ENCODE measurements around the gene ZNHIT1. TPM values are rescaled to one million over a fixed set of nuclear protein-coding genes. Genes with fewer than 3 reads are reported as not detected.
"Not testable (repeated sequence)": the region's sequence is repeated elsewhere in the genome, so short reads cannot be mapped to it uniquely, and the experiment has no call there.

The ZNHIT1 gene
- total RNA-seq, 1 experiment from 2014 or later, result 57.2 TPM

DNA sequence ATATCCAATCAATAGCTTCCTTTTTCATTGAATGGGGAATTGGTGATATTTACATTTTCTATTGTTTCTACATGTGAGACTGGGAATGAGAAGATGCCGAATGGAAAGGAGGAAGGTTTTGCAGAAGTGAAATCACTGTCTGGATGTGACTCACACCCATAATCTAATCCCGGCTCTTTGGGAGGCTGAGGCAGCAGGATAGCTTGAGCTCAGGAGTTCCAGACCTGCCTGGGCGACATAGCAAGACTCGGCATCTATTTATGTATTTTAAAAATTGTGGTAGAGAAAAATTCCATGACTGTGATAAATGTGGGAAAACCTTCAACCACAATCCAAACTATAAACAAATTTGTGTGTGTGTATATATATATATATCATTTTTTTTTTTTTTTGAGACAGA lies 37.8 kb downstream of the ZNHIT1 start:
- no peak for DNase-seq
- intact Hi-C loops (cut with micrococcal nuclease; ENCODE audit: unreplicated experiment), result no loop called here
- BruUV-seq (replicated peaks), result no TSS peak
- no peaks in the 10 kb centered on the region for H3K4me1 Mint-ChIP-seq (ENCODE audit: low read depth, unreplicated experiment)
- TF ChIP-seq, protein P1, sequence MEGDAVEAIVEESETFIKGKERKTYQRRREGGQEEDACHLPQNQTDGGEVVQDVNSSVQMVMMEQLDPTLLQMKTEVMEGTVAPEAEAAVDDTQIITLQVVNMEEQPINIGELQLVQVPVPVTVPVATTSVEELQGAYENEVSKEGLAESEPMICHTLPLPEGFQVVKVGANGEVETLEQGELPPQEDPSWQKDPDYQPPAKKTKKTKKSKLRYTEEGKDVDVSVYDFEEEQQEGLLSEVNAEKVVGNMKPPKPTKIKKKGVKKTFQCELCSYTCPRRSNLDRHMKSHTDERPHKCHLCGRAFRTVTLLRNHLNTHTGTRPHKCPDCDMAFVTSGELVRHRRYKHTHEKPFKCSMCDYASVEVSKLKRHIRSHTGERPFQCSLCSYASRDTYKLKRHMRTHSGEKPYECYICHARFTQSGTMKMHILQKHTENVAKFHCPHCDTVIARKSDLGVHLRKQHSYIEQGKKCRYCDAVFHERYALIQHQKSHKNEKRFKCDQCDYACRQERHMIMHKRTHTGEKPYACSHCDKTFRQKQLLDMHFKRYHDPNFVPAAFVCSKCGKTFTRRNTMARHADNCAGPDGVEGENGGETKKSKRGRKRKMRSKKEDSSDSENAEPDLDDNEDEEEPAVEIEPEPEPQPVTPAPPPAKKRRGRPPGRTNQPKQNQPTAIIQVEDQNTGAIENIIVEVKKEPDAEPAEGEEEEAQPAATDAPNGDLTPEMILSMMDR (IDR thresholded peaks at IDR 0.05; ENCODE audit: unreplicated experiment), result no peak
- no peaks in the 10 kb centered on the region for H3K9me3 Mint-ChIP-seq (ENCODE audit: low read depth, unreplicated experiment)
- H3K36me3 Mint-ChIP-seq (ENCODE audit: insufficient read depth, unreplicated experiment), result peaks cover 18% of the 10 kb centered on the region
- H3K27ac Mint-ChIP-seq (ENCODE audit: unreplicated experiment), result no peak overlapping the region
- peaks cover 13% of the 10 kb centered on the region for H3K27me3 Mint-ChIP-seq (ENCODE audit: unreplicated experiment)
- no peak overlapping the region for H3K4me3 Mint-ChIP-seq (ENCODE audit: low read depth, unreplicated experiment)
- CTCF ChIA-PET, result interaction anchor here (1.2 kb wide), 1 partner anchor 27 kb away, joined by 3 read pairs; no protein-coding TSS in a partner anchor

DNA sequence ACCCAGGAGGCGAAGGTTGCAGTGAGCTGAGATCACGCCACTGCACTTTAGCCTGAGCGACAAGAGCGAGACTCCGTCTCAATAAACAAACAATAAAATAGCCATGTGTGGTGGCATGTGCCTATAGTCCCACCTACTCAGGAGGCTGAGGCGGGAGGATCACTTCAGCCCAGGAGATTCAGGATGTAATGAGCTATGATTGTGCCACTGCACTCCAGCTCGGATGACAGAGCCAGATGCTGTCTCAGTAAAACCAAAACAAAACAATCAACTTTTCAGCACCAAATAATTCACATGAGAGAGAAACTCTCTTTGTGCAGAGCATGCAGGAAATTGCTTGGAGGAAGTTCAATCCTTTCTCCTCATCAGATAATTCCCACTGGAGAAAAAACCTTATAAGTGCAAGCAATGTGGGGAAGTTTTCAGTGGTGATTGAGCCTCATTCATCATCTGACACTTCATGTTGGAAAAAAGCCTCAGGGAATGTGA lies 40.3 kb downstream of the ZNHIT1 start:
- Mint-ChIP-seq H3K4me3 (ENCODE audit: low read depth, unreplicated experiment) (no peak overlapping the region), H3K4me1 (ENCODE audit: low read depth, unreplicated experiment) (no peaks in the 10 kb centered on the region), H3K9me3 (ENCODE audit: low read depth, unreplicated experiment) (no peaks in the 10 kb centered on the region), H3K27me3 (ENCODE audit: unreplicated experiment) (peaks cover 13% of the 10 kb centered on the region), H3K36me3 (ENCODE audit: insufficient read depth, unreplicated experiment) (no peaks in the 10 kb centered on the region), H3K27ac (ENCODE audit: unreplicated experiment) (no peak overlapping the region)
- intact Hi-C loops (cut with micrococcal nuclease; ENCODE audit: unreplicated experiment), result no loop called here
- DNase-seq, result no peak
- BruUV-seq (replicated peaks), result no TSS peak
- CTCF ChIA-PET, result interaction anchor here (0.6 kb wide), 1 partner anchor 38 kb away, joined by 4 read pairs; no protein-coding TSS in a partner anchor
- TF ChIP-seq, protein P1 (IDR thresholded peaks at IDR 0.05; ENCODE audit: unreplicated experiment), result no peak

DNA sequence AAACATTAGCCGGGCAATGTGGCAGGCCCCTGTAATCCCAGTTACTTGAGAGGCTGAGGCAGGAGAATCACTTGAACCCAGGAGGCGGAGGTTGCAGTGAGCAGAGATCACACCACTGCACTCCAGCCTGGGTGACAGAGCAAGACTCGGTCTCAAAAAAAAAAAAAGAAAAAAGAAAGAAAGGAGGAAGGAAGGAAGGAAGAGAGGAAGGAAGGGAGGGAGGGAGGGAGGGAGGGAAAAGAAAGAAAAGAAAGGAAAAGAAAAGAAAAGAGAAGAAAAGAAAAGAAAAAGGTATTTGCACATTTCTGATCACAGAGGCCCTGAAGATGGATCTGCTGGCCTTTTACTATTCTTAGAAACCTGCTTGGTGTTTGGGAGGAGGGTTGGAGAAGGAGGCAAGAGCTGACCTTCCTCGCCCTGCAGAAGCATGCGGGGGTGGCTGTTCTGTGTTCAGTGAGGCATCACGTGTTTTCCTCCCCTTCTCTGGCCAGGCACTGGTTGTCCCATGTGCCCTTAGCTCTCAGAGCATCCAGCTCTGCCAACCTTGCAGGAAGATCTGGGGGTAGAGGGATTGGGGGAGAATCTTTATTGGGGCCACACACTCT lies 46.2 kb downstream of the ZNHIT1 start:
- H3K36me3 Mint-ChIP-seq (ENCODE audit: insufficient read depth, unreplicated experiment); H3K27ac Mint-ChIP-seq (ENCODE audit: unreplicated experiment); DNase-seq; H3K27me3 Mint-ChIP-seq (ENCODE audit: unreplicated experiment); H3K4me1 Mint-ChIP-seq (ENCODE audit: low read depth, unreplicated experiment); H3K9me3 Mint-ChIP-seq (ENCODE audit: low read depth, unreplicated experiment); intact Hi-C loops (cut with micrococcal nuclease; ENCODE audit: unreplicated experiment); H3K4me3 Mint-ChIP-seq (ENCODE audit: low read depth, unreplicated experiment); BruUV-seq (replicated peaks): not testable (repeated sequence)
- CTCF ChIA-PET, result interaction anchor here (0.6 kb wide), 1 partner anchor 21 kb away, joined by 3 read pairs; no protein-coding TSS in a partner anchor

DNA sequence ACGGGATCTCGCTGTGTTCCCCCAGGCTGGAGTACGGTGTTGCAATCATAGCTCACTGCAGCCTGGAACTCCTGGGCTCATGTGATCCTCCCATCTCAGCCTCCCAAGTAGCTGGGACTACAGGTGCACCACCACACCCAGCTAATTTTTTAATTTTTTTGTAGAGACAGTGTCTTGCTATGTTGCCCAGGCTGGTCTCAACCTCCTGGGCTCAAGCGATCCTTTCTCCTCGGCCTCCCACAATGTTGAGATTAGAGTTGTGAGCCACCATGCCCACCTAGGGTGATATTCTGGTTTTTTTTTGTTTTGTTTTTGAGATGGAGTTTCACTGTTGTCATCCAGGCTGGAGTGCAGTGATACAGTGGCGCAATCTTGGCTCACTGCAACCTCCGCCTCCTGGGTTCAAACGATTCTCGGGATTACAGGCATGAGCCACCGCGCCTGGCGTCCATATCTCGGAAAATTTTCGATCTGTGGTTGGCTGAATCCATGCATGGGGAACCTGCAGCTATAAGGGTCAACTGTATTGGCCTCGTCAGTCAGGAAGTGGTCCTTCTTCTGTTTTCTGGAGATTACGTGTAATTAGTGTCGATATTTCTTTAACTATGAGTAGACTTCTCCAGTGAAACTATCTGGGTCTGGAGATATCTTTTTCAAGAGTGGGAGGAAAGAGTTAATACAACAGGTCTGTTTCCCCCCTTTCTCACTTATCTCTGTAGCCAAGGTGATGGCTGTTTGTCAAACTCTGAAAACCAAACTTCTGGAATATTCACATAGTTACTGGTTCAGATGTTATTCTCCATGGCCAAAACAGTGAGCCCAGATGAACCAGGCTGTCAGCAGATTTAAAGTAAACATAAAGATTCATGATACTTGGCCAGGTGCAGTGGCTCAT lies 47.9 kb downstream of the ZNHIT1 start:
- Mint-ChIP-seq H3K4me3 (ENCODE audit: low read depth, unreplicated experiment) (no peak overlapping the region), H3K4me1 (ENCODE audit: low read depth, unreplicated experiment) (no peaks in the 10 kb centered on the region), H3K9me3 (ENCODE audit: low read depth, unreplicated experiment) (no peaks in the 10 kb centered on the region), H3K36me3 (ENCODE audit: insufficient read depth, unreplicated experiment) (no peaks in the 10 kb centered on the region), H3K27me3 (ENCODE audit: unreplicated experiment) (no peaks in the 10 kb centered on the region), H3K27ac (ENCODE audit: unreplicated experiment) (no peak overlapping the region)
- TF ChIP-seq, protein P1 (IDR thresholded peaks at IDR 0.05; ENCODE audit: unreplicated experiment), result no peak
- CTCF ChIA-PET, result no interaction called here
- DNase-seq, result no peak
- intact Hi-C loops (cut with micrococcal nuclease; ENCODE audit: unreplicated experiment), result no loop called here
- BruUV-seq (replicated peaks), result no TSS peak

Data from Calu3 (cell line).